ENCODE measurements around the gene ARHGEF16.

GRCh38 chr1:3463013-3463385 lies 8.5 kb downstream of the ARHGEF16 start:
- TF ChIP-seq EP300 (IDR thresholded peaks at IDR 0.05) (no peak), CTCF (IDR thresholded peaks at IDR 0.05) (no peak), POLR2AphosphoS5 (IDR thresholded peaks at IDR 0.05) (no peak)
